MM.1S (cell line): ENCODE data around the gene HOXB2.

Source experiments
- DNase-seq: peaks from one replicate; pipeline ENCODE4 v3.0.0-alpha.2; 2015
- H2AFZ ChIP-seq: fragments of 300-600 bp; sonication (generic); 2 replicates; pipeline ENCODE4 v1.6.0; 2016; ENCODE audit warnings: antibody characterized with exemption, low read length
- H3F3A ChIP-seq: fragments of 300-600 bp; sonication (generic); 2 replicates; pipeline ENCODE4 v1.6.1; 2016; ENCODE audit warnings: mild to moderate bottlenecking, antibody characterized with exemption, low read length, moderate library complexity, mixed read lengths; ENCODE audit not compliant: insufficient read depth
- H3K27ac ChIP-seq: fragments of 300-600 bp; sonication (generic); 2 replicates; pipeline ENCODE4 v1.5.1; 2016; ENCODE audit warnings: mild to moderate bottlenecking, low read length
- H3K27me3 ChIP-seq: fragments of 300-600 bp; sonication (generic); replicated peaks from 2 replicates; pipeline ENCODE4 v1.6.0; 2016; ENCODE audit warnings: low read length; ENCODE audit not compliant: insufficient read depth
- H3K36me3 ChIP-seq: fragments of 300-600 bp; sonication (generic); replicated peaks from 2 replicates; pipeline ENCODE4 v1.6.1; 2016; ENCODE audit warnings: mild to moderate bottlenecking, low read length, mixed read lengths; ENCODE audit not compliant: insufficient read depth
- H3K4me1 ChIP-seq: fragments of 300-600 bp; sonication (generic); 2 replicates; pipeline ENCODE4 v1.6.1; 2016; ENCODE audit warnings: low read length, mixed read lengths
- H3K4me2 ChIP-seq: fragments of 300-600 bp; sonication (generic); 2 replicates; pipeline ENCODE4 v1.6.0; 2016; ENCODE audit warnings: low read depth, low read length
- H3K4me3 ChIP-seq: fragments of 300-600 bp; sonication (generic); 2 replicates; pipeline ENCODE4 v1.5.1; 2016; ENCODE audit warnings: low read length, mixed read lengths
- H3K79me2 ChIP-seq: fragments of 300-600 bp; sonication (generic); 2 replicates; pipeline ENCODE4 v1.6.1; 2016; ENCODE audit warnings: mixed run types, low read length, mixed read lengths
- H3K9ac ChIP-seq: fragments of 300-600 bp; sonication (generic); 2 replicates; pipeline ENCODE4 v1.6.1; 2016; ENCODE audit warnings: low read length, mixed read lengths
- H3K9me2 ChIP-seq: fragments of 300-600 bp; sonication (generic); replicated peaks from 2 replicates; pipeline ENCODE4 v1.6.1; 2016; ENCODE audit warnings: mild to moderate bottlenecking, low read length, mixed read lengths; ENCODE audit not compliant: insufficient read depth
- H3K9me3 ChIP-seq: fragments of 300-600 bp; sonication (generic); replicated peaks from 2 replicates; pipeline ENCODE4 v1.6.1; 2016; ENCODE audit warnings: mild to moderate bottlenecking, low read length, mixed read lengths; ENCODE audit not compliant: insufficient read depth
- H4K20me1 ChIP-seq: fragments of 300-600 bp; sonication (generic); 2 replicates; pipeline ENCODE4 v1.6.1; 2016; ENCODE audit warnings: mild to moderate bottlenecking, low read length, moderate library complexity, mixed read lengths; ENCODE audit not compliant: insufficient read depth
- EZH2 ChIP-seq: fragments of 300-600 bp; sonication (generic); optimal IDR thresholded peaks from 2 replicates; pipeline ENCODE3; 2017; ENCODE audit warnings: low read depth, mild to moderate bottlenecking, antibody characterized with exemption, low read length, mixed read lengths
- EZH2phosphoT487 ChIP-seq: fragments of 300-600 bp; sonication (generic); IDR thresholded peaks from 2 replicates; pipeline ENCODE4 v1.6.1; 2018; ENCODE audit warnings: antibody characterized with exemption, low read length
- TF ChIP-seq, protein P1 (sequence below): fragments of 300-600 bp; sonication (generic); IDR thresholded peaks from 2 replicates; pipeline ENCODE4 v1.5.1; 2016; ENCODE audit warnings: antibody characterized with exemption, low read length, mixed read lengths

Gene HOXB2

DNA sequence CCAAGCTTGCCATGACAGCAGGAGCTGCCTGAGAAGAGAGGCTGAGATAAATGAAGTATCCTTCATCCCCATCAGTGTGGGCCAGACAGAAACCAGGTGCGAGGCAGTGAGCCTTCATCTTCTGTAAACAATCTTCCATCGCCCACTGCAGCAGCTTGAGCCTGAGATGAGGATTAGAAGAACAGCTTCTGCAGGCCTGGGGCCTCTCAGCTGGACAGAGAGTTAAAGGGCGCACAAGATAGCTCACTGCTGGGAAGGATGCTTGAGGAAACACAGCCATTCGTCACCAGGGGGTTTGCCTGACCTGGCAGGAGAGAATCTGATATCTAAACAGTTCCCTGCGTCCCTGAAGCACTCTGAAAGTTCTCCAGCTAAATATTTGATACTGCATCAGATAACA is 41.2 kb downstream of the HOXB2 start:
- no peak overlapping the region for H3K4me2 ChIP-seq
- DNase-seq: no peak
- H3K4me1 ChIP-seq: peaks cover 40% of the 10 kb centered on the region

DNA sequence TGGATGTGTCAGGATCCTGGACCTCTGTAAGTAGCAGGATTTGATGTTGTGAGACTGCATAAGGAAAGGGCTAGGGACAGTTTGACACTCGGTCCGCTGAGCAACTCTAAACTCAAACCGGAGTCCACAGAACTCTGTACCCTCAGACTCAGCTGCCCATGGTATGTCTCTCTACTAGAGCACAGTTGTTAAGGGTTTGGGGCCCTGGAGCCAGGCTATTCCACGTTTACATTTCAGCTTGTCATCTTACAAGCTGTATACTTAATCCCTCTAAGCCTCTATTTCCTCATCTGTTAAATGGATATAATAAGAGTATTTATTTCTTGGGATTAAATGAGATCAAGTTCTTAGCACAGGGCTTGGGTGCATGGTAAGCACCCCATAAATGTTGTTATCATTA is 42.0 kb downstream of the HOXB2 start:
- no peaks in the 10 kb centered on the region for H3K9me2 ChIP-seq
- H3K27ac ChIP-seq: no peak overlapping the region
- H3K9ac ChIP-seq: no peak overlapping the region
- H3F3A ChIP-seq: peaks cover 19% of the 10 kb centered on the region
- no peaks in the 10 kb centered on the region for H3K27me3 ChIP-seq
- no peaks in the 10 kb centered on the region for H3K9me3 ChIP-seq
- DNase-seq: no peak
- H3K4me3 ChIP-seq: no peak overlapping the region
- H3K79me2 ChIP-seq: no peaks in the 10 kb centered on the region
- peaks cover 40% of the 10 kb centered on the region for H3K4me1 ChIP-seq
- no peak overlapping the region for H3K4me2 ChIP-seq
- no peak for TF ChIP-seq EZH2
- TF ChIP-seq EZH2phosphoT487: no peak
- TF ChIP-seq, protein P1, sequence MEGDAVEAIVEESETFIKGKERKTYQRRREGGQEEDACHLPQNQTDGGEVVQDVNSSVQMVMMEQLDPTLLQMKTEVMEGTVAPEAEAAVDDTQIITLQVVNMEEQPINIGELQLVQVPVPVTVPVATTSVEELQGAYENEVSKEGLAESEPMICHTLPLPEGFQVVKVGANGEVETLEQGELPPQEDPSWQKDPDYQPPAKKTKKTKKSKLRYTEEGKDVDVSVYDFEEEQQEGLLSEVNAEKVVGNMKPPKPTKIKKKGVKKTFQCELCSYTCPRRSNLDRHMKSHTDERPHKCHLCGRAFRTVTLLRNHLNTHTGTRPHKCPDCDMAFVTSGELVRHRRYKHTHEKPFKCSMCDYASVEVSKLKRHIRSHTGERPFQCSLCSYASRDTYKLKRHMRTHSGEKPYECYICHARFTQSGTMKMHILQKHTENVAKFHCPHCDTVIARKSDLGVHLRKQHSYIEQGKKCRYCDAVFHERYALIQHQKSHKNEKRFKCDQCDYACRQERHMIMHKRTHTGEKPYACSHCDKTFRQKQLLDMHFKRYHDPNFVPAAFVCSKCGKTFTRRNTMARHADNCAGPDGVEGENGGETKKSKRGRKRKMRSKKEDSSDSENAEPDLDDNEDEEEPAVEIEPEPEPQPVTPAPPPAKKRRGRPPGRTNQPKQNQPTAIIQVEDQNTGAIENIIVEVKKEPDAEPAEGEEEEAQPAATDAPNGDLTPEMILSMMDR: no peak
- H3K36me3 ChIP-seq: no peaks in the 10 kb centered on the region
- no peaks in the 10 kb centered on the region for H4K20me1 ChIP-seq
- no peak overlapping the region for H2AFZ ChIP-seq

More for the DNA sequence above, 41.2 kb downstream of the HOXB2 start:
- Histone ChIP-seq H3K79me2 (no peaks in the 10 kb centered on the region), H3K9ac (no peak overlapping the region), H2AFZ (no peak overlapping the region), H3K36me3 (no peaks in the 10 kb centered on the region), H3K27me3 (no peaks in the 10 kb centered on the region), H4K20me1 (no peaks in the 10 kb centered on the region), H3K4me3 (no peak overlapping the region), H3K27ac (no peak overlapping the region), H3K9me3 (no peaks in the 10 kb centered on the region), H3K9me2 (no peaks in the 10 kb centered on the region), H3F3A (peaks cover 19% of the 10 kb centered on the region)
- TF ChIP-seq, protein P1: no peak
- TF ChIP-seq EZH2phosphoT487: no peak
- TF ChIP-seq EZH2: no peak

GRCh38 chr17:48502312-48502711 is 42.6 kb downstream of the HOXB2 start:
- Histone ChIP-seq H3K9me3 (no peaks in the 10 kb centered on the region), H3F3A (peaks cover 19% of the 10 kb centered on the region), H3K9me2 (no peaks in the 10 kb centered on the region), H3K4me2 (no peak overlapping the region), H2AFZ (no peak overlapping the region), H3K36me3 (no peaks in the 10 kb centered on the region), H3K79me2 (no peaks in the 10 kb centered on the region), H4K20me1 (no peaks in the 10 kb centered on the region), H3K4me1 (peaks cover 35% of the 10 kb centered on the region), H3K4me3 (no peak overlapping the region), H3K27ac (no peak overlapping the region), H3K9ac (no peak overlapping the region), H3K27me3 (no peaks in the 10 kb centered on the region)
- TF ChIP-seq, protein P1: no peak
- no peak for TF ChIP-seq EZH2phosphoT487
- TF ChIP-seq EZH2: no peak
- DNase-seq: no peak
